NCI-H524 (cell line): ENCODE measurements around the gene CAMKMT.

Source experiments
- DNase-seq, 2 experiments: peaks; one replicate each; lab custom pipeline; 2025; lab: John Stamatoyannopoulos, UW

The CAMKMT gene

DNA sequence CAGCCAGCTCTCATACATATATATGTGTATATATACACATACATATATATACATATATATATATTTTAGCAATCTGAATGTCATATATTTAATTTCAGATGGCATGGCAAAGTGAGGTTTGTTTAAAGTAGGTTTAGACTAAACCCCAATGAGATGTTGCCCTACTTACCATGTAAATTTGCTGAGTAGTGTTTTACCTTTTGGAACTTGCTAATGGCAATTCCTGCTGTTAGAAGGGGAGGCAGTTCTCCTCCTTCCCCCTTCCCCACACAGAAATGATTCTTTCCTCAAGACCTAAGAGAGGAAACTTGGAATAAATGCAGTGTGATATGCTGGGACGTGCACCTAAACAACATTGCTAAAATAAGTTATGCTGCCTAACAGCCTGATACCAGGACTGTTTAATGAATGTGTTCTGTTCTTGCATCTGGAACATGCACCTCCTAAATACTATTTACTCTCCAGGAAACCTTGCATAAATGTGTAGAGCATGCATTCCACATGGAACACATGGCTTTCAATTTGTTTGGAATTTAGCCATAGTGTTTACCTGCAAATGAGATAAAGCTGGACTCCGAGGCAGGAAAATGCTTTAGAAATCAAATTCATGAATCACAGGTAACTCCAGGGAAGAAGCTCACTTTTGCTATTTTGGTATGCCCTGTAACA is 326.8 kb downstream of the CAMKMT start:
- no peak for DNase-seq

DNA sequence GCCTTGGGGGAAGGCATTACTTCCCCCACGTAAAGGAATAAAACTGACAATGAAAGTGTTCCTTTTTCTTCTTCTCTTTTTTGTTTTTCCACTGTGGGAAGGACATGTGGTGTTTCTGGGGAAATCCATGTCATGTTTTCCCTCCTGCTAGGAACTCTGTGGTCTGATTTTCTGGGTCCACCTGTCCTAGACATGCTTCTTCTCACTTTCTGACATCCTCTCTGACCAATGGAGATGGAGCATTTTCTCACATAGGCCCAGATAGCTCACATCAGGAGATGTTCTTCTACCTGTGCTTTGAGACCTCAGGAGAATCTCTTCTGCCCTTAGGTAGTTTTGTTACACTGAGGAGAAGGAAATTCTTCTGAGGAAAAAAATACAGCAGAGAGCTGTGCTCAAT is 327.8 kb downstream of the CAMKMT start:
- no peak for DNase-seq

DNA sequence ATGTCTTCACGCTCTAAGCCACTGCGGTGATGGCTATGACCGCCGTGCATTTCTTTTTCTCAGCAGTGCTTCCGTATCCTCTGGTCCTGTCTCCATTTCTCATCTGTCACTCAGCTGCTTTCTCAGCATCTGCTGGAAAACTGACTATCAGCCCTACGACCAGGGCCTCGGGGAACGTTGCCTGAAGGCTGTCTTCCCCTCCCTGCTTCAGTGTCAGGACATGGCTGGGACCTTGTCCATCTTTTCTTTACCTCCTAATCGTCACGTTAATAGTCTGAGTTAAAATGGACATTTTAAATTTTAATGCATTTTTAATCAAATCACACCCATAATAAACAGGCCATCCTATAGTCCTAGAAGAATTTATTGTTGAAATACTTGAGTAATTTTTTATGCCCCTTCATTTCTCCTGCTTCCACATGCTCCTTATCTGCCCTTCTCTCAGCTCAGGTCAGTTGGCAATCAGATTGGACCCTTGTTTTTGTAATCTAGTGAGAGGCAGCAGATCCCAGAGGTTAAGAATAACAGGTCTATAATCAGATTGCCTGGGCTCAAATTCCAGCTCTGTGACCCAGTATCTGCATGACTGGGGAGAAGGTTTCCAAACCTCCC is 329.5 kb downstream of the CAMKMT start:
- no peak for DNase-seq

DNA sequence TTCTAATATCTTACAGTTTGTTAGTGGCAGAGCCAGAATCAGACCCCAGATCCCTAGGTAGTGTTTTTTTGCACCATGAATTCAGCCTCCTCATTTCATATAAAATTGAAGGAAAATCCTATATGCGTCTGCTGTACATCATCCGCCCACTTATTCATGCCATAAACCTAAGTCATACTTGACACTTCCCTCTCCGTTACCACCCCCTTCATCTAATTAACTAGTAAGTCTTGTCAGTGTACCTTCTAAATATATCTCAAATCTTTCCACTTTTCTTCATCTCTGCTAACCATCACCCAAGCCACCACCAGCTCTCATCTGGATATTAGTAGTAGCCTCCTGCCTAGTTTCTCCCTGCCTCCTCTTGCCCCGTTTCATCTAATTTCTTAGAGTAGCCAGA is 331.1 kb downstream of the CAMKMT start:
- DNase-seq: no peak

DNA sequence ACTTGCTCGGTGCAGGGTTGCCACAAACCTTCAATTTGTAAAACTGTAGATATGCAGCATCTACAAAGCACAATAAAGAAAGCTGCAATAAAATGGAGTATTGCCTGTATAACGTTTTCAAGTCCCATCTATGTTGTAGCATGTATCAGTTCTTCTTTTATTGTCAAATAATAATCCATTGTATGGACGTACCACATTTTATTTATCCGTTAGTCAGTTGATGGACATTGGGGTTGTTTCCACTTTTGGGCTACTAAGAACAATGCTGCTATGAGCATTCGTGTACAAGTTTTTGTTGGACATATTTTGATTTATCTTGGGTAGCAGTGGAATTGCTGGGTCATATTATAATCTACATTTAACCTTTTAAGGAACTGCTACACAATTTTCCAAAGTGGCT is 339.1 kb downstream of the CAMKMT start:
- no peak for DNase-seq

DNA sequence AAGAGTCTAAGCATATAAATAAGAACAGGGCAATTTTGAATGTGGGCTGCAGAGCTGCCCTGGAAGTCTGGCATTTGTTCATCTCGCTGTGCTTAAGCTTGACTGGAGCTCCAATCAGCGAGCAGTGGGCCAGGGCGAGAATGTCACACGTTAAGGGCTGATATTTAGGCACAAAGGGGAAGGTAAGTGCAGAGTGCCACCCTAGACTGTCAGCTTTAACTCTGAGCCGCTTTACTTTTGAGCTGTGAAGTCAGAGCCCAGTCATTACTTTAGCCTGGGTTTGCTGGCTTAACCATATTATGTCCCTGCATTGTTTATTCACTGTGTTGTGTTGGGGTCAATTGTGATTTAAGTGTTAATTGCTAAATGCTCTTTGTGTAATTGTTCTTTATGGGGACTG is 343.6 kb downstream of the CAMKMT start:
- DNase-seq: no peak

DNA sequence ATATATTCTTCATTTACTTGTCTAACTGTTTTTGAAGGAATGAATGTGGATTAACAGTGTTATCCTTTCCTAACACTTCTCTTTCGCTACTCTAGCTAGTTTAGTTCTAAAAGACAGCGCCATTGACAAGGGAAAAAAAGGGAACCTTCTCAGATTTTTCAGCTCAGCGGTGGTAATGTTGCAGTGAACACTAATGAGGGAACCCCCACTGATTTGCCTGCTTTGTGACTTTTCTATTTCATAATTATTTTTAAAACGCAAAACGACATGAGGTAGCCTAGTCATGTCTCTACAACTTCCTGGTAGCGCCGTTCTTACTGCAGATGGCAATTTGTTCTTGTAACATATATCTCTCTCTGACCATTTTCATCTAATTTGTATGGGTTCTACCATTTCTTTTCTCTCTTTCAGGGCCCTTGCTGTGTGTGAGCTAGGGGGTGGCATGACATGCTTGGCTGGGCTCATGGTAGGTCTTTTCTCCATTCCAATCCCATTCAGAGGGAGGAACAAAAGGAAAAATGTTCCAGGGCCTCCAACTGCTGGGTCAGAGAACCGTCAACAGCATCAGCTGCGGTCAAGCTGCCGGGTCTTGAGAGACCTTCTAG is 344.2 kb downstream of the CAMKMT start:
- DNase-seq: no peak

DNA sequence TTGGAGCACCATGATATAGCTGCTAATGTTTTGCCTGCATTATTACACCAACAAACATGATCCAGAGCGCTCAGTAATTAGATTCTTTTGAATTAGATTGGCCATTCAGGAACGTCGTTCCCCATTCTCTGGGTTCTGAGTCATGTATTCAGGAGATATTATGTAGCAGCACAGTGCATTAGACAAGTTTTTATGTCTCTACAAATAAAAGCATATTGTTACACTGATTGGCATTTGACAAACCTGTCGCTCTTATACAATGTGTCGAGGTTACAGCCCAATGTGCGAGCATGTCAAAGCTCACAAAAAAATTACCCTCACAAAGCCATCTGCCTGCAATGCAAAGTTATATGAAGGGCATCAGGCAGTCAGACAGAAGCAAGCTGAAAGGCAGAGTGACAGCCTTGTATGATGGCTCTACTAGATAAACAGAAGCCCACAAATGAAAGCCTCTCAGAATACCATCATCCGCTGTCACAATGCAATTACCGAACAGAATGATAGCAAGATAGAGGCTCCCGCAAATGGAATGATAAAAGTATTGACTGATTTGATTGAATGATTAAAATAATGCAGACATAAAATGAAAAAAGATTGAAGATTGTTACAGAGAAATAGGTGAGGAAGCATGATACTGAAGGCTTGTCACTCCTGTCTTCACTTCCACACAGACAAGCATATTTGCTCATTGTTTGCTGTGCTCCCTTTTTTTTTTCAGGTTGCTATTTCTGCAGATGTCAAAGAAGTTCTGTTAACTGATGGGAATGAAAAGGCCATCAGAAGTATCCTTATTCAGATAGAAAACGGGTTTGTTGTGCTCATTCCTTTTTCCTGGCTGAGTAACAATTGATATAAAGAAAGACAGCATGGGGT is 345.2 kb downstream of the CAMKMT start:
- no peak for DNase-seq

DNA sequence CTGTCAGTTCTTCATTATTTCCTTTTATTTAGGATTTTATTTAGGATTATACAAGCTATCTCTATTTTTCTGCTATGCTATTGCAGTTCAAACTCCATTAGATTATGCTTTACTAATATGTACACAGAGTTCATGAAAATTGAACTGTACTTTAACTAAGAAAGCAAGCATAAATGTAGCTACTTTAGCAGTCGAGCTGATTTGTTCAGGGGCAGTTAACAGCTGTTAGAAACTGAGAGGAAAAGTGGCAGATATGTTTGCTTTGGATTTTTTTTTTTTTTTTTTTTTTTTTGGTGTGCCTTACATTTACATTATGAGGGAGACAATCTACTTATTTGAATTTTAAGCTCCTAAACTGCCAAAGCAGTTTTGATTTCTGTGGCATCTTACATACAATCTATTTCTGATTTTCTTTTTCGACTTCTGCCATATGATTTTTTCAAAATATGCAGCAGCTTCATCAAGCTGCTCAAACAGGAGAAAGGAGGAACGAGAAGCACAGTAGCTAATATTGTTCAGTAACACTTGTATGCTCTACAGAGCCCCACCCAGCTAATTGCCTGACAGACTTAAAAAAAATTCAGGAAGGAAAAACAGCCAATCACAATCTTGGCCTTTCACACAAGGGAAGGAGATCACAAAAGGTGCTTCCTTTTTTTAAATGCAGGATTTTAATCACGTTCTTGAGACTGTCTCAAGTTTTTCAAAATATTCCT is 346.4 kb downstream of the CAMKMT start:
- DNase-seq: peak in 1 of 2 experiments; percentile 40

DNA sequence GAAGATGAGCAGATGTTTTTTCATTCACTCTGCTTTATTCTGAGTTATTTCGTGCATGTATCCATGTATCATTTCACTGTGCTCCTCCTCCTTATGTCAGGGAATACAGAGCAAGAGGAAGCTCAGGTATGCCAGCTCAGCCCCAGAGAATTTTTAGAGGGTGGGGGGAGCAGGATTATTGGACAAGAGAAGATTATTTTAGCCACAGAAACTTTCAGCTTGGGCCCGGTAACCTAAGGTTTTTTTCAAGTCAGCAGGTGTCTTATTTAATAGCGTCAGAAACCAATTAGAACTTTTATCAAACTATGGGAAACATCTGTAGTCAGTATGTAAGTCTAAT is 346.9 kb downstream of the CAMKMT start:
- no peak for DNase-seq

DNA sequence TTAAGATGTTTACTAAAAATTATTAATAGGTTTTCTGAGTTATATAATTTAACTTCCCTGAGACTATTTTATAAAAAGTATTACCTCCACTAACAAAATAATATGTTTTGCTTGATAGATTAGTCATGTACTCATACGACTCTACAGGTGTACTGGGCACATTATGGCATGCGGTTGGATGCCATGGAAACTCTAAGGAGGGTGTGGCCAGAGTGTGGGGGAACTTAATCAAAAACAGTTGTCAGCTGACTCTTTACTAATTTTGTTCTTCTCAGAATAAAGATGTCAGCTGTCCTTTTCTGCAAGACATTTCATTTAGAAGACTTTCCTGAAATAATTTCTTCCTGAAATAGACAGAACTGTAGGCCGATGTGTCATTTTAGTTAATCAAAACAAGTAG is 351.4 kb downstream of the CAMKMT start:
- no peak for DNase-seq

DNA sequence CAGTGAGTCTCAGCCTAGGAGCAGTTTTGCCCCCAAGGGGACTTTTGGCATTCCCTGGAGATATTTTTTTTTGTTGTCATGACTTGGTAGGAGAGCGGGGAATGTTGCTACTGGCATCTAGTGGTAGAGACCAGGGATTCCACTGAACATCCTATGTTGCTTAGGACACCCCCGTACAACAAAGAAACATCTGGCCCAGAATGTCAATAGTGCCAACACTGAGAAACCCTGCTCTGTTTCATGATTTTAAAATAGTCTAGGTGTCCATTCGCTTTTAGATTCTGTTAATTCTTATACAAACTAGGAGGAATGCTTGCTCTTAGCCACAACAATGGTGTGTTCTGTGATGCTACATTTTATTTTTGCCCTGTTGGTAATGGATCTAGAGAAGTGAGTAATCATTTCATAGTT is 353.9 kb downstream of the CAMKMT start:
- peak in 1 of 2 experiments; percentile 74 for DNase-seq

DNA sequence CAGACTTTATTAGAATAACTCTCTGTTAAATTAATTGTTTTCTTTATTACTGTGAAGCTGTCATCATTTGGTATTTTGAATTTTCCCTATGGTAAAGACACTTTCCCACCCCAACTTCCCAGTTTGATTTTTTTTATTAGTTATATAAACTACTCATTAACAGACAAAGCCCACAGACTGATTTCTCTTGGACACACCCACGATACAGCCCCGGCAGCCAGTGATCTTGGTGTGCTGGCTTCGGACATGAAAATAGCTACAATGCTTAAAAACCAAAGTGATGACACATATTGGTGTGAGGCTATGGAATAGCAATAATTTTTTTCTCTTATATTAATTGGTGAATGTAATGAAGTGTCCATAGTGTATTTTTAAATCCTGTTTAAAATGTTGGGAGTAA is 354.4 kb downstream of the CAMKMT start:
- no peak for DNase-seq

DNA sequence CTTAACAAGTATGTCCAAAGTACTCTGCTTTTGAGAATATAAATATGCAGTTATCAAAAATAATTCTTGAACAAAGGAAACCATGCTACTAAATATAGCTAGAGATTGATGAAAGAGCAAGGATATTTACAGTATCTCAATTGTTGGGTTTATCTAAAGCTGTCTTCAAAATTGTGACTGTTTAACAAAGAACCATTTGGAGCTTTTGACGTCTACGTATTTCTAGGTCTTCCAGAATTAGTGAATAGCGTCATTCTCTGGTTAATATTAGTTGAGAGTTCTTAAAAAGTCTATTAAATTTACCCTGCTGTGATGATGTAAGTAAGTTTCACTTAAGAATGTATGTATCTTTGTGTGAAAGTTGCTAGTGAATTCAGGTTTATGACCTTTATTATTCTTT is 356.7 kb downstream of the CAMKMT start:
- DNase-seq: no peak

DNA sequence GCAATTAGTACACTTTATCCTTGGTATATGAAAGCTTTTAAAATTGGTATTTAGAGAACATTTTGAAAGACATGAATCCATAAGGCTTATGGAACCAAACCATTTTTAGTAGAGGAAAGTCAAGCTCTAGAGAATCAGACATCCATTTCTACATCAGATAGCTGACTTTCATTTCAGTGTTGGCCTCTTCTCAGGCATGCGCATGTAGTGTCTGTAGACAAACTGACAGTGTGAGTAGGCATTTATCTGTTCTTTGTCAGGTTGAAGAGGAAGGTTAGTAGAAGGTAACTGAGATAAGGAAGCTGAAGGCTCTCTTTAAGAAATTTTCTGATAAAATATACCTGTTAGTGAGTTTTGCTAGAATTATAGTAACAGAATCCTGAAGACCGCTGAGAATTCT is 357.8 kb downstream of the CAMKMT start:
- no peak for DNase-seq

DNA sequence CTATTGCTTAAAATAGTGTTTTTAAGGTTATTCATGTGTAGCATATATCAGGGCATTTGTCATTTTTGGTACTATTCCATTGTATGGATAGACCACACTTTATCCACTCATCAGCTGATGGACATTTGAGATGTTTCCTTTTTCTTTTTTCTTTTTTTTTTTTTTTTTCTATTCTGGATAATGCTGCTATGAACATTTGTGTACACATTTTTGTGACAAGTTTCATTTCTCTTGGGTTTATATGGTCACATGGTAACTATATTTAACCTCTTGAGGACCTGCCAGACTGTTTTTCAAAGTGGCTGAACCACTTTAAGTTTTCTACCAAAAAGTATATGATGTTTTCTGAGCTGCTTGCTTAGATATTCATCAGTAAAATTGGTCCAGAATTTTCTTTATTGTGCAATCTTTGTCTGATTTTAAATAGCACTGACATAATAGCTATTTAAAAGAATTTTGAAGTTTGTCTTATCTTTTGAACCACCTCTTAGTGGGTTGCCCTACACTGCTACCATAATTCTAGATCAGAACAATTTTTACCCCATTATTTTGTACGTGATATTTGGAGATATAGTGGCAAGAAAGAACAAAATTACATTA is 360.4 kb downstream of the CAMKMT start:
- no peak for DNase-seq

DNA sequence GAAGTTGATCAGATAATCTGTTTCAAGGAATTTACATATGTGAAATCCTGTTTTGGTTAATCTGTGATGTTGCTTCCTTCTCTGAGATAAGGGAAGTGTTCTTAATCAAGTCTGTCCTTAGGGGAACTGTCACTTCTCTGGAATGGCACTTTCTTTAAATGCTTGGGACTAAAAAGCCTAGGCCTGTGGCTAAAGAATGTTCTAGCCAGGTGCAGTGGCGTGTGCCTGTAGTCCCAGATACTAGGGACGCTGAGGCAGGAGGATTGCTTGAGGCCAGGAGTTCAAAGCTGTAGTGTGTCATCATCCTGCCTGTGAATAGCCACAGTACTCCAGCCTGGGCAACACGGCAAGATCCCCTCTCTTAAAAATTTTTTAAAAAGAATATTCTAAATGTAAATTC is 362.2 kb downstream of the CAMKMT start:
- no peak for DNase-seq

DNA sequence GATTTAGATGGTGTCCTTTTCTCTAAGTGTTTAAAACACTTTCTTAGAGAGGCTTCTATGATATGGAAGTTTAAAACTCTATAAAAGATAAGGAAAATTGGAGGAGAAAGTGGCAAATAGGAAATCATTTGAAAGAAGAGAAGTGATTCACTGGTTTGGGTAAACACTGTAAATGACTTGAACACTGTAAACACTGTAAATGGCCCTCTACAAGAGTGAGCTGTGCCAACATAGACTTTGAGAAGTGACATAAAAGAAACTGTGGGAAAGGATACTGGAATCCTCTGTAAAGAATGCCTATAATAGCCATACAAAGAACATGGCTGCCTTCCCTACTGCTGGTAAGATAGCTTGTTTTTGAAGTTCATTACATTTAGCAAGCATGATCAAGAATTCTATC is 368.8 kb downstream of the CAMKMT start:
- no peak for DNase-seq

DNA sequence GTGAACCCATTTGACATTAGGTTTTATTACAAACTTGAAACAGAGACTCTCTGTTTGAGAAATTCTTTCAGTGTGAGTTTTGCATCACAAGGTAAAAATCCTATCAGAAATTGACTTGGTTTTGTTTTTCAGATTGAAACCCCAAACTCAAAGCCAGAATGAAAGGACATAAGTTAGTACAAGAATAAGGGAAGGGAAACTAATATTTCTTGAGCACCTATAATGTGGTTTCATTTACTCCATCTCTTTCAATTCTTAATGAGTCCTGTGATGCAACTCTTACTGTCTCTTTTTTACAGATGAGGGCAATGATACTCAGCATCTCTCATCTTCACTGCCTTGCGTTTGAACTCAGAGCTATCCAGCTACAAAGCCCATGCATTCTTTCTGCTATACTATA is 369.8 kb downstream of the CAMKMT start:
- no peak for DNase-seq

DNA sequence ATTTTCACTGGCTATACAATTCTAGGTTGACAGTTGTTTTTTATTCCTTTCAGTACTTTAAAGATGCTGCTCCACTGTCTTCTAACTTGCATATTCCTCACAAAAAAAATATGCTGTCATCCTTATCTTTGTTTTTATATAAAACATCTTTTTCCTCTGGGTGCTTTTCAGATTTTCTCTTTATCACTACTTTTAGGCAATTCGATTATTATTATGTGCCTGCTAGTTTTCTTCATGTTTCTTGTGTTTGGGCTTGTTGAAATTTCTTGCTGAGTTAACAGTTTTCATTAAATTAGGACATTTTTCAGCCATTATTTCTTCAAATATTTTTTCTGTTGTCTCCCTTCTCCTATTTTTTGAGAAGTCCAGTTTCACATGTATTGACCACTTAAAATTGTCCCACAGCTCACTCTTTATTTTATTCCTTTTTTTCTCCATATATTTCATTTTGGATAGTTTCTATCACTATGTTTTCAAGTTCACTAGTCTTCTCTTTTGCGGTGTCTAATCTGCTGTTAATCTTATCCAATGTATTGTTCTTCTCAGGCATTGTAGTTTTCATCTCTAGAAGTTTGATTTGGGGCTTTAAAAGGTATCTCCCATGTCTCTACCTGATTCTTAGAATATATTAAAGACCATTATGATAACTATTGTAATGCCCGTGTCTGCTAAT is 374.7 kb downstream of the CAMKMT start:
- no peak for DNase-seq

DNA sequence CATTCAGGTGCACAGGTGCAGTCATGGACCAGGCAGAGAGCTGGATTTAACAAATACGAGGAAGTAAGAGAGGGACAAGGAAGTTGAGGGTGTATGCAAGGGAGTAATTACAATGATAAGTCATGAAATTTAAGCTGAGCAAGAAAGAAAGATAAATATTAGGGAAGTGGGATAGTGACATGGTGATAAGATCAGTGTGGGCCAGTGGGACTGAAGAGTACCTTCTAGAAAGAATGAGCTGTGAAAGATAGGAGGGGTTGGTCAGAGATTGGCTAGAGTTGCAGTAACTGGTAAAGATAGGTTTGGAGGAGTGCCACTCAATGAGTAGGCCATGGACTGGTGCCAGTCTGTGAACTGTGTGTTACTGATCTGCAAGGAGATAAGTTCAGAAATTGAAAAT is 378.9 kb downstream of the CAMKMT start:
- no peak for DNase-seq
